Skeletal muscle tissue (tissue), 4 donors: Measurements from ENCODE around the gene ACSF3. TPM values are rescaled to one million over a fixed set of nuclear protein-coding genes. Genes with fewer than 3 reads are reported as not detected.

Experiments
- H3K27ac ChIP-seq: one replicate; pipeline ENCODE4 v1.7.0; 2013; ENCODE audit warnings: mild to moderate bottlenecking, low read depth, low read length, inconsistent platforms
- H3K27me3 ChIP-seq, 3 donors: one replicate each; pipeline ENCODE4 v1.7.0; 2013; ENCODE audit warnings: low read length in 3 of 3; ENCODE audit not compliant: control insufficient read depth in 3 of 3, insufficient read depth in 3 of 3
- H3K36me3 ChIP-seq, 3 donors: one replicate each; pipeline ENCODE4 v1.7.0; 2013; ENCODE audit warnings: low read length in 3 of 3; ENCODE audit not compliant: control insufficient read depth in 3 of 3, insufficient read depth in 3 of 3
- H3K4me1 ChIP-seq, 3 donors: one replicate each; pipeline ENCODE4 v1.7.0; 2013; ENCODE audit warnings: low read length in 3 of 3, mild to moderate bottlenecking in 3 of 3; ENCODE audit not compliant: control insufficient read depth in 3 of 3, insufficient read depth in 3 of 3
- H3K4me3 ChIP-seq, 3 donors: one replicate each; pipeline ENCODE4 v1.7.0; 2013; ENCODE audit warnings: low read length in 3 of 3
- H3K9ac ChIP-seq, 3 donors: one replicate each; pipeline ENCODE4 v1.7.0; 2013; ENCODE audit warnings: low read length in 3 of 3, mild to moderate bottlenecking in 3 of 3, moderate library complexity in 2 of 3, low read depth in 1 of 3
- H3K9me3 ChIP-seq, 3 donors: one replicate each; pipeline ENCODE4 v1.7.0; 2013; ENCODE audit warnings: low read length in 3 of 3; ENCODE audit not compliant: control insufficient read depth in 3 of 3
- total RNA-seq: library from RNA; depleted of rRNA; stranded (reverse); fragments of >200 nt; gene quantifications from one replicate; pipeline ENCODE4 v1.2.3, GENCODE V29; 2014
- donor health status: Osteomylitis.

ACSF3 gene
- total RNA-seq, 1 donor from 2014 or later, result 12.5 TPM

DNA sequence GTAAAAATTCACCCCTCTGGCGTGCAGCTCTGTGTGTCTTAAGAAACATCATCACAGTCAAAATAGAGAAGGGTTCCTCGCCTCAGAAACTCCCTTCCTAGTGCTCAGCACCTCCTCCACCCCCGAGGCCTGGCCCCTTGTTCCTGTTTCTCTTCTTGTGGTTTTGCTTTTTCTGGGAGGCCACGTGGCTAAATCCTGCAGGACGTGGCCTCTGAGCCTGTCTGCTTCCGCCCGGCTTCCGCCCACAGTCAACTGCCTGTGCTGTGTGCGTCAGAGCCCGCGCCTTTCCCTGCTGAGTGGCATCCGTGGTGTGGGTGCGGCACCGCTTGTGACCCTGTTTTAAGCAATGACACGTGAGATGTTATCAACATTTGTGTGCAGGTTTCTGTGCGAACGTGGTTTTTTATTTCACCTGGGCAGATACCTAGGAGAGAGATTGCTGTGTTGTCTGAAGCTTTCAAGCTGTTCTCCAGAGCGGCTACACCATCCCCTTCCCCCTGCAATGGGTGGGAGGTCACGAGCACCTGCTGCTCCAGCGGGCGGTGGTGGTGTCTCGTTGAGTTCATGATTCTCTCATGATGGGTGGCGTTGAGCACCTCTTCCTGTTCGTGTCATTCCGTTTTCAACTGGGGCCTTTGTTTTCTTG, 21.7 kb downstream of the ACSF3 start:
- Histone ChIP-seq H3K4me3 (no peak overlapping the region), H3K27me3 (no peaks in the 10 kb centered on the region), H3K27ac (no peak overlapping the region), H3K9me3 (no peaks in the 10 kb centered on the region), H3K9ac (no peak overlapping the region), H3K4me1 (peaks cover 0 to 8% (median 0%) of the 10 kb centered on the region in 3 donors), H3K36me3 (peaks cover 60 to 73% (median 62%) of the 10 kb centered on the region in 3 donors)

DNA sequence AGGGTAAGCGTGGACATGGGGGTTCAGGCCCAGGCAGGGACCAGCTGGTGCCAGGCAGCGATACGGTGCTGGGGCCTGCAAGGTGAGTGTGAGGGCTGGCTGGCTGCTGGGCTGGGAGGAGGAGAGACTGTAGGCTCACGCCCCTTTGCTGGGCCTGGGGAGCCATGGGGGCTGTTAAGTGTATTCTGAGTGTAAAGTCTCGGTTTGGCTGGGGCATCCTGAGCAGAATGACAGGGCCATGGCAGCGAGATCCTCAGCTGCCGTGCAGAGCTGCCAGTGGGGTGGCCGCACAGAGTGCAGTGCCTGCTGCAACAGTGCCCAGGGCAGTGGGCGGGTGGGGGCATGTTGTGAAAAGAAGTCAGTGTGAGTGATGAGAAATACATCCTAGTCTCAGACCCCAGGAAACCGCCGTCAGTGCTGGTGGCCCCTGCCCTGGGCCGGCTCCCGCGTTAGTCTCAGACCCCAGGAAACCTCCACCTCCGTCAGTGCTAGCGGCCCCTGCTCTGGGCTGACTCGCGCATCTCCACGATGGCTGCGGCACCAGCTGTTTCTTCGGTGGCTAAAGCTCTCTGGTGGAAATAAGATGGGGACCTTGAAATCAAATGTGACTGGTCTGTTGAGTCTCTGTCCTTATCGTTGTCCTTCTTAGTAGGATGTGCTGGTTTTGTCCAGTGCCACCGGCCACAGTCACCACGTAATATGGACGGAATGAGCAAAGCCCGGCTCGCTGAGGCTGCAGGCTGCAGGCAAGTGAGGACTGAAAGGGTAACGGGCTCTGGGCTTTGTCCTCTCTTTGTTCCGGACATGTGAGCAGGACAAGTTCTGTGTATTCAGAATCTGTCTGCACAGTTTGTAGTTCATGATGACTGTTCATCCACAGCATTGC, 22.9 kb downstream of the ACSF3 start:
- Histone ChIP-seq H3K27ac (no peak overlapping the region), H3K27me3 (no peaks in the 10 kb centered on the region), H3K36me3 (peaks cover 63 to 69% (median 68%) of the 10 kb centered on the region in 3 donors), H3K9me3 (no peaks in the 10 kb centered on the region), H3K9ac (no peak overlapping the region), H3K4me3 (no peak overlapping the region), H3K4me1 (peaks cover 0 to 8% (median 0%) of the 10 kb centered on the region in 3 donors)

DNA sequence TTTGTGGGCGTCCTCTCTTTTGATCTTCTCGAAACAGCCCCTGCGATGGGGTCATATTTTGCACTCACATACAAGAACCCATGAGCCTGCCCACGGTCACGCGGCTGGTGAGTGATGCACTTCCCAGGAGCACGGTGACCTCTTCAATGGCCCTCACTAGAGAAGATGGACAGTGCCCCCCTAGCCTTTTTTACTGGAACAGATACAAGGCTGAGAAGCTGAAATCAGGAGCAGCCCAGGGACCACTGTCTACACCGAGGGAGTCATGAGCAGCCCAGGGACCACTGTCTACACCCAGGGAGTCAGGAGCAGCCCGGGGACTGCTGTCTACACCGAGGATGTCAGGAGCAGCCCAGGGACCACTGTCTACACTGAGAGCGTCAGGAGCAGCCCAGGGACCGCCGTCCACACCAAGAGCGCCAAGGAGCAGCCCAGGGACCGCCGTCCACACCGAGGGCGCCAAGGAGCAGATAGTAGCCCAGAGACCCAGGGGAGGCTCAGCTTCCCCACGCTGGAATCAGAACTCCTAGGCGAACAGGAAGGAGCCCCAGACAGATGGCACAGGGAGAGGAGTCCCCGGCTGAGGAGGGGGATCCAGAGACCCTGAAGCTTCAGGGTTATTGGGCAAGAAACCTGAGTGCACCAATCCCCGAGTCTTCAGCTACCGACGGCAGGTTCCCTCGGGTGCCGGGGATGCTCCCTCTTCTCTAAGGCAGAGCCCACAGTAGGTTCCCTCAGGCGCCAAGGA, 23.7 kb downstream of the ACSF3 start:
- peaks cover 60 to 61% (median 61%) of the 10 kb centered on the region in 3 donors for H3K36me3 ChIP-seq
- H3K27me3 ChIP-seq, result no peaks in the 10 kb centered on the region
- H3K4me1 ChIP-seq, result peaks cover 0 to 8% (median 0%) of the 10 kb centered on the region in 3 donors
- H3K4me3 ChIP-seq, result no peak overlapping the region
- H3K9me3 ChIP-seq, result no peaks in the 10 kb centered on the region
- H3K9ac ChIP-seq, result no peak overlapping the region
- H3K27ac ChIP-seq, result no peak overlapping the region

DNA sequence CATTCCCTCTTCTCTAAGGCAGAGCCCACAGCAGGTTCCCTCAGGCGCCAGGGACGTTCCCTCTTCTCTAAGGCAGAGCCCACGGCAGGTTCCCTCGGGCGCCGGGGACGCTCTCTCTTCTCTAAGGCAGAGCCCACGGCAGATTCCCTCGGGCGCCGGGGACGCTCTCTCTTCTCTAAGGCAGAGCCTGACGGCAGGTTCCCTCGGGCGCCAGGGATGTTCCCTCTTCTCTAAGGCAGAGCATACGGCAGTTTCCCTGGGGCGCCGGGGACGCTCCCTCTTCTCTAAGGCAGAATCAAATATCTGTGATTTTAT, 24.3 kb downstream of the ACSF3 start:
- Histone ChIP-seq H3K4me3 (no peak overlapping the region), H3K27me3 (no peaks in the 10 kb centered on the region), H3K9me3 (no peaks in the 10 kb centered on the region), H3K36me3 (peaks cover 56 to 57% (median 57%) of the 10 kb centered on the region in 3 donors), H3K9ac (no peak overlapping the region), H3K4me1 (peaks cover 0 to 8% (median 0%) of the 10 kb centered on the region in 3 donors), H3K27ac (no peak overlapping the region)

DNA sequence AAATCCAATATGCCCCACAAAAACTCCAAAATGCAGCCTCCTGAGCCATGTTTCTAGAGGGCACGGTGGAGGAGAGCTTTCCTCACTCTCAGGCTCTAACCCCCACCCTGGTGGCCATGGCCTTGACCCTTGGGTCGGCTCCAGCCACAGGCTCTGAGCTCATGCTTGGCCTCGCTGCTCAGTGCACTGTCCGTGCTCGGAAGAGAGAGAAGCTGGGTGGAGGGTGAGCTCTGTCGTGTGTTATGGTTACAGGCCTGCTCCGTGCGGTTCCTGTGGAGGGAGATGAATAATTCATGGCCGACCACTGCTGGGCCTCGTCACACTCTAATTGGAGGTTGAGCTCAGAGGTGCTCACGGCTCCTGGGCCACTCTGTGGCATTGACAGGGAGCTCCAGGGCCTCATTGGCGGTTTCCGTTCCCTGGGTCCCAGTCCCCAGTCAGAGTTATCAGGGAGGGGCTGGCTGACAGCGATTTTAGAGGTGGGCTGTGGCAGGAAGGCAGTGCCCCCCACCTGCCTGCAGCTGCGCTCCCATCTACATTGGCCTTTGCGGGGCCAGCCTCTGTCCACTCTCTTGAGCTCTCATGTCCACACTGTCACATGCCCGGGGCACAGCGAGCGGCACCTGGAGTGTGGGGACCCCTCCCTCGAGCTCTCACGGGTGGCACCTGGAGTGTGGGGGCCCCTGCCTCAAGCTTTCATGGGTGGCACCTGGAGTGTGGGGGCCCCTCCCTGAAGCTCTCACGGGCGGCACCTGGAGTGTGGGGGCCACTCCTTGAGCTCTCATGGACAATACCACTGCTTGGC, 24.9 kb downstream of the ACSF3 start:
- Histone ChIP-seq H3K9me3 (no peaks in the 10 kb centered on the region), H3K27me3 (no peaks in the 10 kb centered on the region), H3K36me3 (peaks cover 55 to 56% (median 56%) of the 10 kb centered on the region in 3 donors), H3K4me3 (no peak overlapping the region), H3K9ac (no peak overlapping the region), H3K27ac (no peak overlapping the region), H3K4me1 (peaks cover 0 to 8% (median 0%) of the 10 kb centered on the region in 3 donors)

DNA sequence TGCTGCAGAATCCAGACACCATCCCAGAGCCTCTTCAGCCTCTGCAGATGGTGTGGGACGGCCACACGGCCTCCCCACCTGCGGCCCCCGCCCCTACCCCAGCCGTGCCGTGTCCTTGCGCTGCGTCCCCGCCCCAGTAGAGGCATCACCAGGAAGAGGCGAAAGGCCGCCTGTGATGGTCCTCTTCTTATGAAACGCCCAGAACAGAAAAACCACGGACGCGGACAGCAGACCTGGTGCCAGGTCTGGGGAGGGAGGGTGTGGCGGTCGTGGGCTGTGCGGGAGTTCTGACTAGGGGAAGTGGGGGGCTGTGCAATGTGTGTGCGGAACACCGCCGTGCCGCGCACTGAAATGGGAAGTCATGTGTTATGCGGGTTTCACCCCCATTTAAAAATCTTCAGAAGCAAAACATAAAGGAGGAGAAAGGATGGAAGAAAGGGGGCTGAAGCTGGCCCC, 25.5 kb downstream of the ACSF3 start:
- no peak overlapping the region for H3K9ac ChIP-seq
- H3K4me1 ChIP-seq, result peaks cover 0 to 6% (median 0%) of the 10 kb centered on the region in 3 donors
- H3K27ac ChIP-seq, result no peak overlapping the region
- no peaks in the 10 kb centered on the region for H3K27me3 ChIP-seq
- no peak overlapping the region for H3K4me3 ChIP-seq
- no peaks in the 10 kb centered on the region for H3K9me3 ChIP-seq
- peaks cover 54 to 56% (median 56%) of the 10 kb centered on the region in 3 donors for H3K36me3 ChIP-seq

DNA sequence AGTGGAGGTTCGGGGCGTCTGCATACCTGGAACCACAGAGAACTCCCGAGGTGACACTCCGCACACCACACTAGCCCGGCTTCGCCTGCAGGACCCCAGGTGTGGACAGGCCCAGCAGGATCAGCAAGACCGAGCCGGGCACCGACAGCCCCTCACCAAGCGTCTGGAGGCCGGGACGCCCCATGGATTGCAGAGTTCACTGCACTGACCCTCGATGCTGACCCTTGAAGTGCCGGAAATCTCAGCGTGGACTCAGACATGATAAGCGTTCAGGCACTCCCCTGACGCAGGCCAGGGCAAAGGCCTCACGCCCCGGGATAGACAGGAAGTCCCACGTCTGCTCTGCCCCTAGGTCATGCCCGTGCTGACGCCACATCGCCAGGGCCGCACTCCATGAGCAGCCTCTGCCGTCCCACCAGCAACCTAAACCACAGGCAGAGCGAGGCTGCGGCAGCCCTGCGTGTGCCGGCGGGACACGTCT, 26.0 kb downstream of the ACSF3 start:
- H3K27me3 ChIP-seq, result no peaks in the 10 kb centered on the region
- peaks cover 0 to under 1% (median 0%) of the 10 kb centered on the region in 3 donors for H3K4me1 ChIP-seq
- H3K36me3 ChIP-seq, result peaks cover 53 to 56% (median 56%) of the 10 kb centered on the region in 3 donors
- no peak overlapping the region for H3K27ac ChIP-seq
- H3K9ac ChIP-seq, result no peak overlapping the region
- H3K4me3 ChIP-seq, result no peak overlapping the region
- H3K9me3 ChIP-seq, result no peaks in the 10 kb centered on the region

DNA sequence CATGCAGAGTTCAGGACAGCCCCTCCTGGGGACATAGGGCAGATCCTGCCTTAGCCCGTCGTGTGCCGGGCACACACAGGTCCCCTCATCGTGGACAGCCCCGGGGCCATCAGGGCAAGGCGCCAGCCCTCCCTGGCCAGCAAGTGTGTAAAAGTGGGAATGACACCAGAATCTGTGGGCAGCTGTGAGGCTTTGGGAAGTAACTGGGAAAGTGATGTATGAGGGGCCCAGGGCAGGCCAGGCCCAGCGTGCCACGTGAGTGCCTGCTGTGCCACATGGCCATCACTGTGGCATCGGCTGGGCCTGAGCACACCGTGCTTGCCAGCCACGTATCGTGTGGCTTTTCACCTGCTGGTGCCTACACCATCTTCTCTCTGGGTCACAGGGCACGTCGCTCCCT, 26.6 kb downstream of the ACSF3 start:
- Histone ChIP-seq H3K4me3 (no peak overlapping the region), H3K27ac (no peak overlapping the region), H3K27me3 (no peaks in the 10 kb centered on the region), H3K9me3 (no peaks in the 10 kb centered on the region), H3K36me3 (peaks cover 51 to 53% (median 53%) of the 10 kb centered on the region in 3 donors), H3K9ac (no peak overlapping the region), H3K4me1 (no peaks in the 10 kb centered on the region)

DNA sequence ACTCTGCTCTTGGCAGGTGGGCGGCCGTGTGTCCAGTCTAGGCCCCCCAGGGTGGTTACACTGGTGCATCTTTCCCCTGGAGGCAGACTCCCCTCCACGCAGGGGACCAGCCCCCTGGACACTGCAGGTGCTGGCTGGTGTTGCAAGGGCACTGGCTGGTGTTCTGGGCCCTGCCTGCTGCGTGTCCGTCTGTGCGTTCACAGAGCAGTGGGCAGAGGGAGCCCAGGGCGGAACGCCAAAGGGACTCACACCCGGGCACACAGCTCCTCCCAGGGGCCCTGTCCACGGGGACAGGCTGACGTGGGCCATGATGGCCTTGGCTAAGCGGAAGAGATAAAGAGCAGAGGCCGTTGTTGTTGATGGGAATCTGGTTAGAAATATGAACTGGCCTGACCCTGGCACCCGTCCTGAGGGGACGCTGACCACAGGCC, 27.3 kb downstream of the ACSF3 start:
- Histone ChIP-seq H3K36me3 (peaks cover 49 to 57% (median 51%) of the 10 kb centered on the region in 3 donors), H3K4me3 (no peak overlapping the region), H3K9me3 (peaks cover 0 to 5% (median 0%) of the 10 kb centered on the region in 3 donors), H3K4me1 (no peaks in the 10 kb centered on the region), H3K27me3 (no peaks in the 10 kb centered on the region), H3K27ac (no peak overlapping the region), H3K9ac (no peak overlapping the region)
